Myocyte (in vitro differentiated cells): ENCODE results near the gene CNTD1. TPM values are rescaled to one million over a fixed set of nuclear protein-coding genes. Genes with fewer than 3 reads are reported as not detected.
"Not testable (repeated sequence)": the region's sequence is repeated elsewhere in the genome, so short reads cannot be mapped to it uniquely, and the experiment has no call there.

Experiments
- DNase-seq: peaks from one replicate; pipeline ENCODE4 v3.0.0-alpha.2; 2012; ENCODE audit warnings: low read depth
- total RNA-seq: library from RNA; depleted of rRNA; stranded (reverse); fragments of >200 nt; gene quantifications from 2 replicates; pipeline ENCODE4 v1.2.3, GENCODE V29; 2014

CNTD1 gene
- total RNA-seq, 1 donor from 2014 or later: not detected

- DNase-seq: no peak
Observed at GRCh38 chr17:42844761-42845555, 46.3 kb downstream of the CNTD1 start.

GRCh38 chr17:42845556-42845917 lies 46.9 kb downstream of the CNTD1 start:
- no peak for DNase-seq

- DNase-seq: peak; percentile 65
Observed at GRCh38 chr17:42845918-42846593, 47.4 kb downstream of the CNTD1 start.

GRCh38 chr17:42846594-42847280 lies 48.1 kb downstream of the CNTD1 start:
- DNase-seq: no peak

GRCh38 chr17:42848093-42848492 lies 49.4 kb downstream of the CNTD1 start:
- DNase-seq: no peak

- DNase-seq: no peak
Observed at GRCh38 chr17:42849031-42849430, 50.4 kb downstream of the CNTD1 start.

- no peak for DNase-seq
Observed at GRCh38 chr17:42849451-42850181, 51.0 kb downstream of the CNTD1 start.

GRCh38 chr17:42850954-42851353 lies 52.3 kb downstream of the CNTD1 start, which contains the start of gene AOC3:
Gene AOC3, plus strand, starts transcription at chr17:42851199. Its CDS starts 145 bp downstream, at chr17:42851344.
- peak; percentile 47 for DNase-seq

GRCh38 chr17:42851371-42852240 lies 52.9 kb downstream of the CNTD1 start:
- DNase-seq: not testable (repeated sequence)

- DNase-seq: no peak
Observed at GRCh38 chr17:42852351-42852750, 53.7 kb downstream of the CNTD1 start.

GRCh38 chr17:42853004-42853403 lies 54.3 kb downstream of the CNTD1 start:
- no peak for DNase-seq

- DNase-seq: no peak
Observed at GRCh38 chr17:42853597-42853967, 54.9 kb downstream of the CNTD1 start.

- no peak for DNase-seq
Observed at GRCh38 chr17:42853968-42854790, 55.5 kb downstream of the CNTD1 start.

GRCh38 chr17:42855048-42855596 lies 56.5 kb downstream of the CNTD1 start:
- no peak for DNase-seq

GRCh38 chr17:42856093-42856492 lies 57.4 kb downstream of the CNTD1 start:
- DNase-seq: not testable (repeated sequence)

- DNase-seq: not testable (repeated sequence)
Observed at GRCh38 chr17:42856516-42856915, 57.9 kb downstream of the CNTD1 start.

GRCh38 chr17:42857389-42857788 lies 58.7 kb downstream of the CNTD1 start:
- DNase-seq: no peak
